Liver (tissue), 3 donors: ENCODE measurements around the gene STIM1.
A peak's percentile ranks its signal among the peaks of the same experiment; 100 is the strongest.

Source experiments
- EGR1 ChIP-seq, 2 donors: IDR thresholded peaks; 2 replicates each; pipeline ENCODE4 v1.6.1; 2016 to 2018; ENCODE audit warnings: antibody characterized with exemption in 2 of 2, low read depth in 2 of 2
- GABPA ChIP-seq, 2 donors: IDR thresholded peaks in 1 of 2; conservative IDR thresholded peaks in 1 of 2; 2 replicates each; pipeline ENCODE4 v1.6.1; 2016; ENCODE audit warnings: antibody characterized with exemption in 2 of 2, mild to moderate bottlenecking in 1 of 2, moderate library complexity in 1 of 2
- HNF4G ChIP-seq: IDR thresholded peaks from 2 replicates; pipeline ENCODE4 v1.6.1; 2016; ENCODE audit warnings: antibody characterized with exemption
- JUND ChIP-seq, 2 donors: IDR thresholded peaks; 2 replicates each; pipeline ENCODE4 v1.6.1; 2016; ENCODE audit warnings: antibody characterized with exemption in 2 of 2
- RAD21 ChIP-seq, 2 donors: IDR thresholded peaks; 2 replicates each; pipeline ENCODE4 v1.6.1; 2016; ENCODE audit warnings: antibody characterized with exemption in 2 of 2, mild to moderate bottlenecking in 2 of 2
- RXRA ChIP-seq, 2 donors: IDR thresholded peaks; 2 replicates each; pipeline ENCODE4 v1.6.1; 2017 to 2018; ENCODE audit warnings: antibody characterized with exemption in 2 of 2, mild to moderate bottlenecking in 1 of 2
- SP1 ChIP-seq: IDR thresholded peaks from 2 replicates; pipeline ENCODE4 v1.6.1; 2018; ENCODE audit warnings: antibody characterized with exemption, mild to moderate bottlenecking
- TAF1 ChIP-seq: conservative IDR thresholded peaks from 2 replicates; pipeline ENCODE4 v1.6.1; 2016; ENCODE audit warnings: antibody characterized with exemption, mild to moderate bottlenecking
- YY1 ChIP-seq: IDR thresholded peaks from 2 replicates; pipeline ENCODE4 v1.6.1; 2016; ENCODE audit warnings: antibody characterized with exemption, mild to moderate bottlenecking
- TF ChIP-seq, protein P1 (sequence below): fragments of 150-350 bp; IDR thresholded peaks from 2 replicates; pipeline ENCODE4 v1.5.1; 2017; ENCODE audit warnings: improper control_type of control experiment, low read depth, low read length; ENCODE audit not compliant: missing input control
- TF ChIP-seq, protein P2 (sequence below): IDR thresholded peaks from 2 replicates; pipeline ENCODE4 v1.6.1; 2016; ENCODE audit warnings: antibody characterized with exemption, mild to moderate bottlenecking
- TF ChIP-seq, protein P3 (sequence below): IDR thresholded peaks from 2 replicates; pipeline ENCODE4 v1.6.1; 2016; ENCODE audit warnings: antibody characterized with exemption
- TF ChIP-seq, protein P4 (sequence below): IDR thresholded peaks from 2 replicates; pipeline ENCODE4 v1.6.1; 2016; ENCODE audit warnings: antibody characterized with exemption
- TF ChIP-seq, protein P5 (sequence below): IDR thresholded peaks from 2 replicates; pipeline ENCODE4 v1.6.1; 2016; ENCODE audit warnings: antibody characterized with exemption
- donor health status: healthy.
- donor health status: healthy.

DNA sequence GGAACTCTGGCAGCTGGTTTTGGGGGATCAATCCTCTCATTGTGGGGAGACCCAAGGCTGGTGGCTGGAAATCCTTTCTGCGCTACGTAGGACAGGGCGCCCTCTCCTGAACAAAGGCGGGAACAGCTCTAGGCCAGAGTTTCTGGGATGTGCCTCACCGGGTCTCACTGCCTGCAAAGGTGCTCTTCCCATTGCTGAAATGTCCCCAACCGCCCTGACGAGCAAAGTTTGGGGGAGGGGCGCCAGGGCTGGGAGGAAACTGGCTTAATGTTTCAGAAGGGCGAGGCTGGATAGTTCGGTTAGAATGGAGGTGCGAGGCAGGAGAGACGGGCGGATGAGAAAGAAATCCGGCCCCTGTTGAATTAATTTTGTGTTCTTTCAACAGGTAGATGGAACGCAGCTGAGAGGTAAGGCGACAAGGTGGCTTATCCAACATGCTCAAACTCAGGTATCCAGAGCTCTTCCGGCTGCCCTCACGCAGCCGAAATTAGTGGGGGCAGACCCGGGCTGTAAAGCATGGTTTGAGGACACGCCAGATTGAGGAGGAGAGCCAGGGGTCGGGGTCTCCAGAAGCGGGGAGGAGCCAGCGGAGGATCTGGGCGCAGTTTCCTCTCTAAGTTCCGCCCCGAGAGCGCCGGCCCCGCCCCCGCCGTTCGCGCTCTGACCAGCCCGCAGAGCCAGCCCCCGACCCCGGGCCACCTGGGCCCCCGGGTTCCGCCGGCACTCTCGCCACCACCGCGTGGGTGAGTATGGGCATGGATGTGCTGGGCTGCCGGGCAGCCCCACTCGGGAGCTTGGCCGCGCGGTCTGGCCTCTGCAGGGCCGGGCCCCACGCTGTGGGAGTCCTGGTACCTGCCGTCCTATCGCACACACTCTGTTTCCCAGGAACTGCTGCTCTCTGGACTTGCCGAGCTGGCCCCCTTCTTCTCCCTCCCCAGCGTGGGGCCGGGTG, 47.3 kb upstream of the STIM1 start, which contains the start of gene PGAP2:
- TF ChIP-seq, protein P1, sequence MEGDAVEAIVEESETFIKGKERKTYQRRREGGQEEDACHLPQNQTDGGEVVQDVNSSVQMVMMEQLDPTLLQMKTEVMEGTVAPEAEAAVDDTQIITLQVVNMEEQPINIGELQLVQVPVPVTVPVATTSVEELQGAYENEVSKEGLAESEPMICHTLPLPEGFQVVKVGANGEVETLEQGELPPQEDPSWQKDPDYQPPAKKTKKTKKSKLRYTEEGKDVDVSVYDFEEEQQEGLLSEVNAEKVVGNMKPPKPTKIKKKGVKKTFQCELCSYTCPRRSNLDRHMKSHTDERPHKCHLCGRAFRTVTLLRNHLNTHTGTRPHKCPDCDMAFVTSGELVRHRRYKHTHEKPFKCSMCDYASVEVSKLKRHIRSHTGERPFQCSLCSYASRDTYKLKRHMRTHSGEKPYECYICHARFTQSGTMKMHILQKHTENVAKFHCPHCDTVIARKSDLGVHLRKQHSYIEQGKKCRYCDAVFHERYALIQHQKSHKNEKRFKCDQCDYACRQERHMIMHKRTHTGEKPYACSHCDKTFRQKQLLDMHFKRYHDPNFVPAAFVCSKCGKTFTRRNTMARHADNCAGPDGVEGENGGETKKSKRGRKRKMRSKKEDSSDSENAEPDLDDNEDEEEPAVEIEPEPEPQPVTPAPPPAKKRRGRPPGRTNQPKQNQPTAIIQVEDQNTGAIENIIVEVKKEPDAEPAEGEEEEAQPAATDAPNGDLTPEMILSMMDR: peak; percentile 59
- TF ChIP-seq JUND (IDR thresholded peaks at IDR 0.05) (no peak), HNF4G (no peak), SP1 (peak; percentile 34), YY1 (peak; percentile 12), GABPA (IDR thresholded peaks at IDR 0.05 in 1 of 2, conservative IDR thresholded peaks at IDR 0.05 in 1 of 2) (no peak), RAD21 (IDR thresholded peaks at IDR 0.05) (peak; percentile 72 to 81), EGR1 (IDR thresholded peaks at IDR 0.05; ENCODE audit: low read depth in 2 of 2) (no peak), TAF1 (no peak), RXRA (IDR thresholded peaks at IDR 0.05) (no peak)
- TF ChIP-seq, protein P2, sequence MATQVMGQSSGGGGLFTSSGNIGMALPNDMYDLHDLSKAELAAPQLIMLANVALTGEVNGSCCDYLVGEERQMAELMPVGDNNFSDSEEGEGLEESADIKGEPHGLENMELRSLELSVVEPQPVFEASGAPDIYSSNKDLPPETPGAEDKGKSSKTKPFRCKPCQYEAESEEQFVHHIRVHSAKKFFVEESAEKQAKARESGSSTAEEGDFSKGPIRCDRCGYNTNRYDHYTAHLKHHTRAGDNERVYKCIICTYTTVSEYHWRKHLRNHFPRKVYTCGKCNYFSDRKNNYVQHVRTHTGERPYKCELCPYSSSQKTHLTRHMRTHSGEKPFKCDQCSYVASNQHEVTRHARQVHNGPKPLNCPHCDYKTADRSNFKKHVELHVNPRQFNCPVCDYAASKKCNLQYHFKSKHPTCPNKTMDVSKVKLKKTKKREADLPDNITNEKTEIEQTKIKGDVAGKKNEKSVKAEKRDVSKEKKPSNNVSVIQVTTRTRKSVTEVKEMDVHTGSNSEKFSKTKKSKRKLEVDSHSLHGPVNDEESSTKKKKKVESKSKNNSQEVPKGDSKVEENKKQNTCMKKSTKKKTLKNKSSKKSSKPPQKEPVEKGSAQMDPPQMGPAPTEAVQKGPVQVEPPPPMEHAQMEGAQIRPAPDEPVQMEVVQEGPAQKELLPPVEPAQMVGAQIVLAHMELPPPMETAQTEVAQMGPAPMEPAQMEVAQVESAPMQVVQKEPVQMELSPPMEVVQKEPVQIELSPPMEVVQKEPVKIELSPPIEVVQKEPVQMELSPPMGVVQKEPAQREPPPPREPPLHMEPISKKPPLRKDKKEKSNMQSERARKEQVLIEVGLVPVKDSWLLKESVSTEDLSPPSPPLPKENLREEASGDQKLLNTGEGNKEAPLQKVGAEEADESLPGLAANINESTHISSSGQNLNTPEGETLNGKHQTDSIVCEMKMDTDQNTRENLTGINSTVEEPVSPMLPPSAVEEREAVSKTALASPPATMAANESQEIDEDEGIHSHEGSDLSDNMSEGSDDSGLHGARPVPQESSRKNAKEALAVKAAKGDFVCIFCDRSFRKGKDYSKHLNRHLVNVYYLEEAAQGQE: no peak
- TF ChIP-seq, protein P3, sequence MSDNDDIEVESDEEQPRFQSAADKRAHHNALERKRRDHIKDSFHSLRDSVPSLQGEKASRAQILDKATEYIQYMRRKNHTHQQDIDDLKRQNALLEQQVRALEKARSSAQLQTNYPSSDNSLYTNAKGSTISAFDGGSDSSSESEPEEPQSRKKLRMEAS: no peak
- TF ChIP-seq, protein P4, sequence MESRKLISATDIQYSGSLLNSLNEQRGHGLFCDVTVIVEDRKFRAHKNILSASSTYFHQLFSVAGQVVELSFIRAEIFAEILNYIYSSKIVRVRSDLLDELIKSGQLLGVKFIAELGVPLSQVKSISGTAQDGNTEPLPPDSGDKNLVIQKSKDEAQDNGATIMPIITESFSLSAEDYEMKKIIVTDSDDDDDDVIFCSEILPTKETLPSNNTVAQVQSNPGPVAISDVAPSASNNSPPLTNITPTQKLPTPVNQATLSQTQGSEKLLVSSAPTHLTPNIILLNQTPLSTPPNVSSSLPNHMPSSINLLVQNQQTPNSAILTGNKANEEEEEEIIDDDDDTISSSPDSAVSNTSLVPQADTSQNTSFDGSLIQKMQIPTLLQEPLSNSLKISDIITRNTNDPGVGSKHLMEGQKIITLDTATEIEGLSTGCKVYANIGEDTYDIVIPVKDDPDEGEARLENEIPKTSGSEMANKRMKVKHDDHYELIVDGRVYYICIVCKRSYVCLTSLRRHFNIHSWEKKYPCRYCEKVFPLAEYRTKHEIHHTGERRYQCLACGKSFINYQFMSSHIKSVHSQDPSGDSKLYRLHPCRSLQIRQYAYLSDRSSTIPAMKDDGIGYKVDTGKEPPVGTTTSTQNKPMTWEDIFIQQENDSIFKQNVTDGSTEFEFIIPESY: no peak
- TF ChIP-seq, protein P5, sequence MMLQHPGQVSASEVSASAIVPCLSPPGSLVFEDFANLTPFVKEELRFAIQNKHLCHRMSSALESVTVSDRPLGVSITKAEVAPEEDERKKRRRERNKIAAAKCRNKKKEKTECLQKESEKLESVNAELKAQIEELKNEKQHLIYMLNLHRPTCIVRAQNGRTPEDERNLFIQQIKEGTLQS: no peak
